GM18507 (cell line): ENCODE data around the gene RMI2.

Source experiments
- DNase-seq: peaks from one replicate; pipeline ENCODE4 v3.0.0; 2011; ENCODE audit warnings: low read depth; ENCODE audit not compliant: insufficient read length; ENCODE audit errors: extremely low spot score
- FAIRE-seq: peaks from 2 replicates; lab custom pipeline; 2011; peaks lifted over from hg19 to GRCh38; lab: Jason Lieb, UNC

RMI2 gene

GRCh38 chr16:11392041-11392581 lies 46.9 kb downstream of the RMI2 start:
- FAIRE-seq: no peak
- no peak for DNase-seq

DNA sequence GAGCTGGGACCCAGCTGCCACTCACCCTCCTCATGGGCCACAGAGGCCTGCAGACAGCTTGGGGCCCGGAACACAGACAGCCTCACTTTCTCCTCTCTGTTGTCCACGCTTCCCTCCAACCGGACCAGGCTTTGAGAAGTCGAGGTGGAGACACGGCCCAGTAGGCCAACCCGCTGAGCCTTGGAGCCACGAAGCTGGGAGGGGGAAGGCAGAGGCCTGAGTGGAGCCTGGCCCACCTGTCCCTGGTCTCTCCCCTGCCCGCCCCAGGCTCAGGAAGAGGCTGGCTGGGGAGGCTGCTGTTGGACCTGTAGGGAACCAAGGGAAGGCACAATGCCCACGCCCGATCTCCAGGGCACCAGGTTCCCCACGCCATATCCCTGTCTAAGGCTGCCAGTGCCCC lies 48.1 kb downstream of the RMI2 start:
- FAIRE-seq (no peak), DNase-seq (no peak)

GRCh38 chr16:11393861-11394592 lies 48.8 kb downstream of the RMI2 start:
- DNase-seq (no peak), FAIRE-seq (no peak)

DNA sequence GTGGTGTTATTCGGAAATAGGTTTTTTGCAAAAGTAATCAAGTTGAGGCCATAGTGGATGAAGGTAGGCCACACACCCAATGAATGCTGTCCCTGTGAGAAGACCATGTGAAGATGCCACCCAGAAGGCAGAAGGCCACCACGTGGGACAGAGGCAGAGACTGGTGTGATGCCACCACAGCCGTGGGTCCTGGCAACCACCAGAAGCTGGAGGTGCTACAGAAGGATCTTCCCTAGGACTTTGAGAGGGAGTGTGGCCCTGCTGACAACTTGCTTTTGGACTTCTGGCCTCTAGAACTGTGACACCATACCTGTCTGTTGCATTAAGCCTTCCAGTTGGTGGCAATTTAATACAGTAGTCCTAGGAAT lies 49.3 kb downstream of the RMI2 start:
- no peak for DNase-seq
- no peak for FAIRE-seq

DNA sequence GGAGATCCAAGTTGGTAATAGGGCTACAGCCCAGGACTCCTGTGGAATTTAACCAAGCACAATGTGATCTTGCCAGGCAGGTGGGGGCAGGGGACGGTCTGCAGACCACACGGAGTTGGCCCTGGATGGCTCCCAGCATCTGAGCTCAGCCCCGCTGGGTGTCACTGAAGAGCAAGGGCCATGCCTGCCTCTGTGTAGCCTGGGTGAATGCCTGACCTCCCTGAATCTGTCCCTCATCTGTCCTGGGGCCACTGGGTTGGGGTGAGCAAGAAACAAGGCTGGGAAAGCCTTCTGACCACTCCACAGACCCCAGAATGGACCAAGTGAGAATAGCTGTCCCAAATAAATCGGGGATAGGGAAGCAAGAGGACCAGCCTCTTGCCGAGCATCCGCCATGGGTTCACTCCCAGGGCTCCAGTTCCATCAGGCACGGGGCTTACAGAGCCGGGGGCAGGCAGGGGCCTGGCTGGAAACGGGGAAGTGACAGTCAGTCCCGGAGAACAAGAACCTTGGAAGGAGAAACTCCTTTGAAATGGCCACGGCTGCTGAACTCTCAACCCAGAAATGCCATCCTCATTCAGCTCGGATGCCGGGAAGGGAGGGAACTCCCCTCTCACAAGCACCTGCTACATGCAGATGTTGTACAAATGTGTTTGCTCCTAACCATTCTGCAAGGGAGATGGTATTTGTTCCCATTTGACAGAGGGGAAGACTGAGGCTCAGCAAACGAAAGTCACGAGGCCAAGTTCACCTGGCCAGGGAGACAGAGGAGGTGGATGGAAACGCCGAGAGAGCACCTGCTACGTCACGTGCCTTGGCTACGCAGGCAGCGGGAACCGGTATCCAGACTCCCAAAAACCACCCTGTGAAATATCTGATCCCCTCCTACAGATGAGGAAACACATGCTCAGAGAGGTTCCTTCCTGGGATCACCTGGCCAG lies 50.0 kb downstream of the RMI2 start:
- FAIRE-seq (no peak), DNase-seq (no peak)

DNA sequence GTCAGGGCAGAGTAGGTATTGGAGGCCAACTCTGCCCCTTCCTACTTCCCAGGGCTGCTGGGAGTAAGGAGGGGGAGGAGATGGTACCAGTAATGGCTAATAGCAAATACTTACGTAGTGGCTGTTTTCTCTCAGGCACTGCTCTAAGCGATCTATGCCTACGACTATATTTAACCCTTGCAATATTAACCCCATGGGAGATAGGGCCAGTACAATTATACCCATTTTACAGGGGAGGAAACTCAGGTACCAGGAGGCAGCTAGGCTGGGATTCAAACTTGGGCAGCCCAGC lies 50.6 kb downstream of the RMI2 start:
- no peak for FAIRE-seq
- no peak for DNase-seq

- peak; percentile 70 for FAIRE-seq
Measured at GRCh38 chr16:11396241-11397048, 51.2 kb downstream of the RMI2 start.

GRCh38 chr16:11398136-11398535 lies 52.9 kb downstream of the RMI2 start:
- DNase-seq (no peak), FAIRE-seq (no peak)

More at GRCh38 chr16:11396241-11397048, 51.2 kb downstream of the RMI2 start:
- peak; percentile 80 for DNase-seq

GRCh38 chr16:11398851-11399250 lies 53.6 kb downstream of the RMI2 start:
- no peak for DNase-seq
- no peak for FAIRE-seq

DNA sequence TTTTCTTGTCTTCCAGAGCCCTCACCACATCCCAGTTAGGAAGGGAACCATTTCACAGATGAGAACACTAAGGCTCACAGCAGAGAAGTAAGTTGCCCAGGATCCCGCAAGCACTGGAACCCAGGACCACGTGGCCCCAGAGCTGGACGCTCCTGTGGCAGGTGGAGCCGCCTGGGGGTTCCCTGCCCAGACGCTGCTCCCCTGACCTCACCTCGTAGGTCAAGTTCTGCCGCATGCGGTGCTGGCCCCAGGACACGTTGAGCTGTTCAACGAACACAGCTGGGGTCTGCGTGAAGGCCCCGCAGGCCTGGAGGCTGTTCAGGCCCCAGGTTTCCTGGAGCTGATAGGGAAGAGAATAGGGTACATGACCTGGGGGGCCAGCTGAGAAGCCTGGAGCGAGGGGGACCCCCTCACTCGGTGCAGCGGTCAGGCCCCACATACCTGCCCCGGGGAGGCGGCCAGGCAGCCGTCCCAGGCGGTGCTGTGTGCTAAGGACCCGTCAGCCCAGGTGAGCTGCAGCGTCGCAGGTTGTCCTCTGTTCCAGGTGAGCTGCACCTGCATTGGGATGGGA lies 54.1 kb downstream of the RMI2 start:
- no peak for DNase-seq

DNA sequence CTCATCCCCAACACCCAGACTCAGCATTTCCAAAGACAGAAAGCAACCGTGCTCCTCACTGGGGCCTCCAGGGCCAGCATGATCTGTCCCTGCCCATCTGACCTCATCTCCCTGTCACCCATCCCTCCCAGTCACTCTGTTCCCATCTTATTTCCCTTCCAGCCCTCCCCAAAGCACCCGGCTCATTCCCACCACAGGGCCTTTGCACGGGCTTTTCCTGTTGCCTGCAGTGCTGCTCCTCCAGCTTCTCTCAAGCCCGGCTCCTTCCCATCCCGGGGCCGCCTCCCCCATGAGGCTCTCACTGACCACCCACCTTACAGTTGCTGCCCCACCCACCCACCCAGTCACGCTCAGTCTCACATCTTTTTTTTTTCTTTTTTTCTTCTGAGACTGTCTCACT lies 54.8 kb downstream of the RMI2 start:
- FAIRE-seq (no peak), DNase-seq (no peak)

More for the DNA sequence above, 54.1 kb downstream of the RMI2 start:
- no peak for FAIRE-seq
